HG03378 (cell line): ENCODE data around the gene KCTD3.

Source experiments
- ATAC-seq: cut with Tn5 transposase; IDR thresholded peaks from one replicate; pipeline ENCODE4 v1.9.1; 2021; ENCODE audit warnings: mild to moderate bottlenecking, moderate library complexity; ENCODE audit not compliant: unreplicated experiment

Gene KCTD3

GRCh38 chr1:215603319-215603718 is 36.2 kb downstream of the KCTD3 start:
- ATAC-seq = no peak

GRCh38 chr1:215605011-215605621 is 38.0 kb downstream of the KCTD3 start:
- ATAC-seq = no peak

- ATAC-seq = no peak
Measured at GRCh38 chr1:215606036-215606435, 38.9 kb downstream of the KCTD3 start.

- peak; percentile 58 for ATAC-seq
Measured at GRCh38 chr1:215606564-215607168, 39.6 kb downstream of the KCTD3 start.

GRCh38 chr1:215607412-215607811 is 40.3 kb downstream of the KCTD3 start:
- no peak for ATAC-seq

GRCh38 chr1:215608646-215609045 is 41.5 kb downstream of the KCTD3 start:
- ATAC-seq = no peak

- ATAC-seq = no peak
Measured at GRCh38 chr1:215612391-215612790, 45.3 kb downstream of the KCTD3 start.

GRCh38 chr1:215617979-215618378 is 50.9 kb downstream of the KCTD3 start:
- peak; percentile 82 for ATAC-seq

- no peak for ATAC-seq
Measured at GRCh38 chr1:215623162-215623561, 56.1 kb downstream of the KCTD3 start.

- ATAC-seq = no peak
Measured at GRCh38 chr1:215625949-215626348, 58.8 kb downstream of the KCTD3 start.

GRCh38 chr1:215631040-215631439 is 63.9 kb downstream of the KCTD3 start:
- ATAC-seq = no peak

GRCh38 chr1:215631489-215631888 is 64.4 kb downstream of the KCTD3 start:
- no peak for ATAC-seq

GRCh38 chr1:215635827-215636226 is 68.7 kb downstream of the KCTD3 start:
- ATAC-seq = no peak

GRCh38 chr1:215636258-215636965 is 69.3 kb downstream of the KCTD3 start:
- ATAC-seq = no peak

- no peak for ATAC-seq
Measured at GRCh38 chr1:215637041-215637573, 70.0 kb downstream of the KCTD3 start.

GRCh38 chr1:215640429-215641148 is 73.5 kb downstream of the KCTD3 start:
- ATAC-seq = no peak

- ATAC-seq = no peak
Measured at GRCh38 chr1:215643592-215644321, 76.7 kb downstream of the KCTD3 start.

- no peak for ATAC-seq
Measured at GRCh38 chr1:215645182-215645581, 78.1 kb downstream of the KCTD3 start.

GRCh38 chr1:215645861-215646260 is 78.8 kb downstream of the KCTD3 start:
- no peak for ATAC-seq

GRCh38 chr1:215647738-215648137 is 80.6 kb downstream of the KCTD3 start:
- no peak for ATAC-seq

GRCh38 chr1:215648957-215649356 is 81.9 kb downstream of the KCTD3 start:
- no peak for ATAC-seq
